ENCODE data around the gene GPR83. TPM values are rescaled to one million over a fixed set of nuclear protein-coding genes. Genes with fewer than 3 reads are reported as not detected.
A peak's percentile ranks its signal among the peaks of the same experiment; 100 is the strongest.
"Not testable (repeated sequence)": the region's sequence is repeated elsewhere in the genome, so short reads cannot be mapped to it uniquely, and the experiment has no call there.

Gene GPR83
- total RNA-seq, 4 donors from 2014 or later = 0.21 TPM; not detected in 3

- H3K4me3 ChIP-seq = peak overlapping the region in 2 of 4 donors; percentile 20 to 49
- 23 to 25% methylated on average over 10 of the region's 10 CpGs for WGBS, 2 donors
- no peak for DNase-seq (ENCODE audit: low spot score in 2 of 2)
- peaks cover 0 to 15% (median 6%) of the 10 kb centered on the region in 4 donors for H3K4me1 ChIP-seq
- H3K9me3 ChIP-seq = peaks cover 0 to 4% (median 0%) of the 10 kb centered on the region in 4 donors
- H3K27me3 ChIP-seq = peaks cover 0 to 25% of the 10 kb centered on the region in 2 donors
- H3K36me3 ChIP-seq = no peaks in the 10 kb centered on the region
- H3K27ac ChIP-seq = no peak overlapping the region
- TF ChIP-seq CTCF (IDR thresholded peaks at IDR 0.05) (no peak), POLR2A (IDR thresholded peaks at IDR 0.05) (no peak), EP300 (IDR thresholded peaks at IDR 0.05) (no peak)
Measured at GRCh38 chr11:94401773-94402265, 600 bp upstream of the GPR83 start.

GRCh38 chr11:94400457-94400838 lies 771 bp downstream of the GPR83 start:
- Histone ChIP-seq H3K9me3 (peaks cover 0 to 4% (median 0%) of the 10 kb centered on the region in 4 donors), H3K36me3 (no peaks in the 10 kb centered on the region), H3K27me3 (peaks cover 0 to 25% of the 10 kb centered on the region in 2 donors), H3K4me1 (peaks cover 0 to 15% (median 6%) of the 10 kb centered on the region in 4 donors), H3K4me3 (peak overlapping the region in 2 of 4 donors; percentile 28 to 49), H3K27ac (no peak overlapping the region)
- 16 to 20% methylated on average over 4 of the region's 4 CpGs for WGBS, 2 donors
- DNase-seq (ENCODE audit: low spot score in 2 of 2) = no peak
- TF ChIP-seq CTCF (IDR thresholded peaks at IDR 0.05) = no peak
- TF ChIP-seq POLR2A (IDR thresholded peaks at IDR 0.05) = no peak
- TF ChIP-seq EP300 (IDR thresholded peaks at IDR 0.05) = no peak

- 14 to 16% methylated on average over 4 of the region's 4 CpGs for WGBS, 2 donors
Measured at GRCh38 chr11:94400050-94400449, 1.2 kb downstream of the GPR83 start.

GRCh38 chr11:94398101-94398500 lies 3.1 kb downstream of the GPR83 start:
- no peak for DNase-seq (ENCODE audit: low spot score in 2 of 2)
- peaks cover 0 to 15% (median 6%) of the 10 kb centered on the region in 4 donors for H3K4me1 ChIP-seq
- H3K27ac ChIP-seq = no peak overlapping the region
- H3K9me3 ChIP-seq = no peaks in the 10 kb centered on the region
- H3K27me3 ChIP-seq = peaks cover 0 to 25% of the 10 kb centered on the region in 2 donors
- 69 to 75% methylated on average over 5 of the region's 5 CpGs for WGBS, 2 donors
- no peak overlapping the region for H3K4me3 ChIP-seq
- no peaks in the 10 kb centered on the region for H3K36me3 ChIP-seq
- TF ChIP-seq CTCF (IDR thresholded peaks at IDR 0.05) (no peak), EP300 (IDR thresholded peaks at IDR 0.05) (no peak), POLR2A (IDR thresholded peaks at IDR 0.05) (no peak)

More at GRCh38 chr11:94400050-94400449, 1.2 kb downstream of the GPR83 start:
- Histone ChIP-seq H3K9me3 (peaks cover 0 to 2% (median 0%) of the 10 kb centered on the region in 4 donors), H3K36me3 (no peaks in the 10 kb centered on the region), H3K27me3 (peaks cover 0 to 25% of the 10 kb centered on the region in 2 donors), H3K4me1 (peaks cover 0 to 15% (median 6%) of the 10 kb centered on the region in 4 donors), H3K27ac (no peak overlapping the region), H3K4me3 (no peak overlapping the region)
- TF ChIP-seq EP300 (IDR thresholded peaks at IDR 0.05) (no peak), CTCF (IDR thresholded peaks at IDR 0.05) (no peak), POLR2A (IDR thresholded peaks at IDR 0.05) (no peak)
- DNase-seq (ENCODE audit: low spot score in 2 of 2) = no peak

GRCh38 chr11:94396282-94396681 lies 4.9 kb downstream of the GPR83 start:
- Histone ChIP-seq H3K27ac (no peak overlapping the region), H3K27me3 (peaks cover 0 to 15% of the 10 kb centered on the region in 2 donors), H3K4me3 (no peak overlapping the region), H3K36me3 (no peaks in the 10 kb centered on the region), H3K9me3 (peaks cover 0 to 2% (median 0%) of the 10 kb centered on the region in 4 donors), H3K4me1 (peaks cover 0 to 9% (median 3%) of the 10 kb centered on the region in 4 donors)
- TF ChIP-seq CTCF (IDR thresholded peaks at IDR 0.05) (no peak), EP300 (IDR thresholded peaks at IDR 0.05) (no peak), POLR2A (IDR thresholded peaks at IDR 0.05) (no peak)
- DNase-seq (ENCODE audit: low spot score in 2 of 2) = no peak
- WGBS, 2 donors = 91 to 93% methylated on average over 5 of the region's 5 CpGs

- peaks cover 0 to 11% (median 0%) of the 10 kb centered on the region in 4 donors for H3K9me3 ChIP-seq
- not testable (repeated sequence) for H3K4me1 ChIP-seq; H3K4me3 ChIP-seq; H3K27ac ChIP-seq; H3K27me3 ChIP-seq; DNase-seq (ENCODE audit: low spot score in 2 of 2); H3K36me3 ChIP-seq
- WGBS, 2 donors = 92 to 96% methylated on average over 4 of the region's 4 CpGs
Measured at GRCh38 chr11:94391937-94392336, 9.3 kb downstream of the GPR83 start.

Data from tibial nerve (tissue), 4 donors.